ENCODE results near the gene C11orf58. TPM values are rescaled to one million over a fixed set of nuclear protein-coding genes. Genes with fewer than 3 reads are reported as not detected.

The C11orf58 gene
- total RNA-seq = 100 to 1,000 TPM in 1 of 3 donors, 10 to 100 TPM in 2; 63.6 to 124 (median 65.5) TPM
- long read RNA-seq, donor 1, transcript C11orf58-207 (4 exons, 575 nt) = minor isoform, 6 of 146 reads
- long read RNA-seq, donor 1, transcript C11orf58-201 (5 exons, 2,049 nt) = major isoform, 130 of 146 reads
- long read RNA-seq, donor 1, partial matches to known transcripts = 0 of 146 reads
- long read RNA-seq, donor 1, other reads (novel, unspliced or antisense) = 9 of 146 reads
- long read RNA-seq, donor 2, transcript C11orf58-201 (5 exons, 2,049 nt) = major isoform, 66 of 80 reads
- long read RNA-seq, donor 2, partial matches to known transcripts = 2 of 80 reads
- long read RNA-seq, donor 2, other reads (novel, unspliced or antisense) = 7 of 80 reads

- Histone ChIP-seq H3K9me3 (no peaks in the 10 kb centered on the region), H3K36me3 (ENCODE audit: low read depth) (no peaks in the 10 kb centered on the region), H3K4me1 (ENCODE audit: low read depth) (peaks cover 11% of the 10 kb centered on the region), H3K4me3 (peak within 1 kb of the TSS; percentile 59)
- TF ChIP-seq, protein P1, sequence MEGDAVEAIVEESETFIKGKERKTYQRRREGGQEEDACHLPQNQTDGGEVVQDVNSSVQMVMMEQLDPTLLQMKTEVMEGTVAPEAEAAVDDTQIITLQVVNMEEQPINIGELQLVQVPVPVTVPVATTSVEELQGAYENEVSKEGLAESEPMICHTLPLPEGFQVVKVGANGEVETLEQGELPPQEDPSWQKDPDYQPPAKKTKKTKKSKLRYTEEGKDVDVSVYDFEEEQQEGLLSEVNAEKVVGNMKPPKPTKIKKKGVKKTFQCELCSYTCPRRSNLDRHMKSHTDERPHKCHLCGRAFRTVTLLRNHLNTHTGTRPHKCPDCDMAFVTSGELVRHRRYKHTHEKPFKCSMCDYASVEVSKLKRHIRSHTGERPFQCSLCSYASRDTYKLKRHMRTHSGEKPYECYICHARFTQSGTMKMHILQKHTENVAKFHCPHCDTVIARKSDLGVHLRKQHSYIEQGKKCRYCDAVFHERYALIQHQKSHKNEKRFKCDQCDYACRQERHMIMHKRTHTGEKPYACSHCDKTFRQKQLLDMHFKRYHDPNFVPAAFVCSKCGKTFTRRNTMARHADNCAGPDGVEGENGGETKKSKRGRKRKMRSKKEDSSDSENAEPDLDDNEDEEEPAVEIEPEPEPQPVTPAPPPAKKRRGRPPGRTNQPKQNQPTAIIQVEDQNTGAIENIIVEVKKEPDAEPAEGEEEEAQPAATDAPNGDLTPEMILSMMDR (IDR thresholded peaks at IDR 0.05) = no peak
- DNase-seq = peak; percentile 95 to 98 (median 95)
- intact Hi-C loops (cut with DNase I, micrococcal nuclease) = no loop called here
- peak; percentile 98 for ATAC-seq
These were observed at the start of gene C11orf58 for GRCh38 chr11:16738193-16738946. Gene C11orf58, plus strand, starts transcription at chr11:16738647. Its CDS starts 132 bp downstream, at chr11:16738779.

GRCh38 chr11:16690086-16690485 is 48.4 kb upstream of the C11orf58 start:
- Histone ChIP-seq H3K4me3 (no peak overlapping the region), H3K36me3 (ENCODE audit: low read depth) (no peaks in the 10 kb centered on the region), H3K9me3 (no peaks in the 10 kb centered on the region), H3K4me1 (ENCODE audit: low read depth) (no peaks in the 10 kb centered on the region)
- ATAC-seq (no peak), DNase-seq (no peak)
- TF ChIP-seq, protein P1 (IDR thresholded peaks at IDR 0.05) = no peak
- intact Hi-C loops (cut with DNase I, micrococcal nuclease) = no loop called here

DNA sequence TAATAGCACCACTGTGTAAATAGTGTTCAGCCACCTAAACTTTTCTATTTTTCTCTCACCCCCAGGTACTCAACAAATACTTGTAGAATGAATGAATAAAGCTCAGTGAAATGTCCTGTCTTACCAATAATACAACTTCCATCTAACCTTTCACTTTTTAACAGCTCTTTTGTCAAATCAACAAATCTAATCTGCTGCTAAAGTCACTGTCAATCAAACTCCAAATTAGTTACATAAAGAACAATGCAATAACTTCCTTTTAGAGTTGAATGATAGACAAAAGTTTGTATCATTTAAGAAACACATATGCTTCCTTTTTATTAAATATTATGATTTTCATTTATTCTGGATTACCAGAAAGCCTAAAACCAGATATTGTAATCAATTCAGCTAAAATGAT is 34.7 kb upstream of the C11orf58 start:
- DNase-seq (no peak), ATAC-seq (no peak)
- Histone ChIP-seq H3K36me3 (ENCODE audit: low read depth) (no peaks in the 10 kb centered on the region), H3K9me3 (no peaks in the 10 kb centered on the region), H3K4me1 (ENCODE audit: low read depth) (no peaks in the 10 kb centered on the region), H3K4me3 (no peak overlapping the region)
- intact Hi-C loops (cut with DNase I, micrococcal nuclease) = no loop called here
- TF ChIP-seq, protein P1 (IDR thresholded peaks at IDR 0.05) = no peak

- Histone ChIP-seq H3K36me3 (ENCODE audit: low read depth) (no peaks in the 10 kb centered on the region), H3K4me3 (no peak overlapping the region), H3K9me3 (no peaks in the 10 kb centered on the region), H3K4me1 (ENCODE audit: low read depth) (no peaks in the 10 kb centered on the region)
- TF ChIP-seq, protein P1 (IDR thresholded peaks at IDR 0.05) = no peak
- intact Hi-C loops (cut with DNase I, micrococcal nuclease) = no loop called here
- ATAC-seq = no peak
- DNase-seq = no peak
These were observed 24.9 kb upstream of the C11orf58 start for GRCh38 chr11:16713594-16713993.

DNA sequence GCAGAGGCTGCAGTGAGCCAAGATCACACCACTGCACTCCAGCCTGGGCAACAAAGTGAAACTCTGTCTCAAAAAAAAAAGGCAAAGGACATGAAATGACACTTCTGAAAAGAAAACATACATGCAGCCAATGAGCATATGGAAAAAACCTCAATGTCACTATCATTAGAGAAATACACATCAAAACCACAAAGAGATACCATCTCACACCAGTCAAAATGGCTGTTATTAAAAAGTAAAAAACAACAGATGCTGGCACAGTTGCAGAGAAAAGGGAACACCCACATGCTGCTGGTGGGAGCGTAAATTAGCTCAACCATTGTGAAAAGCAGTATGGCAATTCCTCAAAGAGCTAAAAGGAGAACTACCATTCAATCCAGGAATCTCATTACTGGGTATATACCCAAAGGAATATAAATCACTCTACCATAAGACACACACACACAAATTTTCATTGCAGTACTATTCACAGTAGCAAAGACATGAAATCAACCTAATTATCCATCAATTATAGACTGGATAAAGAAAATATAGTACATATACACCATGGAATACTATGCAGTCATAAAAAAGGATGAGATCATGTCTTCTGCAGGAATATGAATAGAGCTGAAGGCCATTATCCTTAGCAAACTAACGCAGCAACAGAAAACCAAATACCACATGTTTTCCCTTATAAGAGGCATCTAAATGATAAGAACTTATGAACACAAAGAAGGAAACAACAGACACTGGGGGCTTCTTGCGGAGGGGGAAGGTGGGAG is 15.7 kb upstream of the C11orf58 start:
- H3K36me3 ChIP-seq (ENCODE audit: low read depth) = no peaks in the 10 kb centered on the region
- ATAC-seq (no peak), DNase-seq (no peak)
- no peak overlapping the region for H3K4me3 ChIP-seq
- TF ChIP-seq, protein P1 (IDR thresholded peaks at IDR 0.05) = no peak
- intact Hi-C loops (cut with DNase I, micrococcal nuclease) = no loop called here
- no peaks in the 10 kb centered on the region for H3K4me1 ChIP-seq (ENCODE audit: low read depth)
- no peaks in the 10 kb centered on the region for H3K9me3 ChIP-seq

Measured in mucosa of descending colon (tissue), 3 donors.